NCI-H2196 treated with DMSO at 0.1 percent for 48 hours (cell line): Measurements from ENCODE around the gene TNPO2.
"Not testable (repeated sequence)": the region's sequence is repeated elsewhere in the genome, so short reads cannot be mapped to it uniquely, and the experiment has no call there.

Source experiments
- DNase-seq: peaks from one replicate; lab custom pipeline; 2025; ENCODE audit not compliant: unreplicated experiment; lab: John Stamatoyannopoulos, UW

TNPO2 gene

GRCh38 chr19:12706332-12706718 lies 17.4 kb downstream of the TNPO2 start:
- no peak for DNase-seq

GRCh38 chr19:12705654-12706331 lies 17.9 kb downstream of the TNPO2 start:
- no peak for DNase-seq

- no peak for DNase-seq
These were observed 18.6 kb downstream of the TNPO2 start for GRCh38 chr19:12705169-12705568.

- peak; percentile 24 for DNase-seq
These were observed 20.7 kb downstream of the TNPO2 start for GRCh38 chr19:12703046-12703445.

- no peak for DNase-seq
These were observed 22.0 kb downstream of the TNPO2 start for GRCh38 chr19:12701596-12702282.

GRCh38 chr19:12698138-12698537 lies 25.6 kb downstream of the TNPO2 start:
- DNase-seq: no peak

- not testable (repeated sequence) for DNase-seq
These were observed 26.3 kb downstream of the TNPO2 start for GRCh38 chr19:12697425-12697824.

- DNase-seq: peak; percentile 68
These were observed 27.1 kb downstream of the TNPO2 start, which contains the start of gene FBXW9 for GRCh38 chr19:12696366-12697335. Gene FBXW9 (minus strand): TSS chr19:12696631. CDS start chr19:12696581, 50 bp downstream.

GRCh38 chr19:12695997-12696365 lies 27.8 kb downstream of the TNPO2 start:
- no peak for DNase-seq

GRCh38 chr19:12695514-12695913 lies 28.2 kb downstream of the TNPO2 start:
- no peak for DNase-seq

- no peak for DNase-seq
These were observed 28.6 kb downstream of the TNPO2 start for GRCh38 chr19:12695096-12695495.

GRCh38 chr19:12694641-12695040 lies 29.1 kb downstream of the TNPO2 start:
- DNase-seq: no peak

GRCh38 chr19:12692960-12693359 lies 30.8 kb downstream of the TNPO2 start:
- no peak for DNase-seq

- no peak for DNase-seq
These were observed 34.0 kb downstream of the TNPO2 start for GRCh38 chr19:12689581-12690216.

GRCh38 chr19:12689012-12689411 lies 34.7 kb downstream of the TNPO2 start:
- no peak for DNase-seq

GRCh38 chr19:12687496-12688196 lies 36.1 kb downstream of the TNPO2 start, which contains the start of gene GNG14:
Gene GNG14 (plus strand): TSS chr19:12687998. CDS start chr19:12688049, 51 bp downstream.
- DNase-seq: no peak

- DNase-seq: no peak
These were observed 37.9 kb downstream of the TNPO2 start for GRCh38 chr19:12685831-12686230.

GRCh38 chr19:12681074-12681987 lies 42.4 kb downstream of the TNPO2 start, which contains the start of gene DHPS:
Gene DHPS (minus strand): TSS chr19:12681880. CDS start chr19:12681766, 114 bp downstream.
- DNase-seq: peak; percentile 99

- DNase-seq: no peak
These were observed 43.7 kb downstream of the TNPO2 start for GRCh38 chr19:12680034-12680433.
